Left ventricle myocardium inferior (tissue), 1 donor: ENCODE measurements around the gene TXNDC2. TPM values are rescaled to one million over a fixed set of nuclear protein-coding genes. Genes with fewer than 3 reads are reported as not detected.

Experiments
- DNase-seq: peaks from one replicate; pipeline ENCODE4 v3.0.0-alpha.2; 2020
- H3K27ac ChIP-seq: fragments of 200-600 bp; replicated peaks from 2 replicates; pipeline ENCODE4 v1.8.0; 2021
- H3K27me3 ChIP-seq: fragments of 200-600 bp; 2 replicates; pipeline ENCODE4 v1.8.0; 2021; ENCODE audit warnings: low read depth
- H3K36me3 ChIP-seq: fragments of 200-600 bp; 2 replicates; pipeline ENCODE4 v1.8.0; 2021
- H3K4me1 ChIP-seq: fragments of 200-600 bp; 2 replicates; pipeline ENCODE4 v1.8.0; 2021
- H3K4me3 ChIP-seq: fragments of 200-600 bp; 2 replicates; pipeline ENCODE4 v1.8.0; 2021; ENCODE audit warnings: mild to moderate bottlenecking, moderate library complexity
- H3K9me3 ChIP-seq: fragments of 200-600 bp; replicated peaks from 2 replicates; pipeline ENCODE4 v1.8.0; 2021
- intact Hi-C: fragments of 100-400 bp; cut with micrococcal nuclease; formaldehyde crosslinking; loops from one replicate; pipeline ENCODE4 v1.11.0; 2022
- total RNA-seq: library from RNA; stranded (reverse); fragmentation: NEBNext Ultra II Directional; extraction: Animal tissue kit (Norgen Biotek cat#: 25700); gene quantifications from one replicate; pipeline ENCODE4 v1.2.1, GENCODE V29; 2021
- TF ChIP-seq, protein P1 (sequence below): fragments of 200-600 bp; IDR thresholded peaks from 2 replicates; pipeline ENCODE4 v1.8.0; 2021; ENCODE audit warnings: antibody characterized with exemption, mild to moderate bottlenecking, borderline replicate concordance
- donor health status: DM: no; HTN: yes; CAD: no; lungs with severe emphysema.

TXNDC2 gene
- total RNA-seq, 1 donor from 2014 or later, result not detected

DNA sequence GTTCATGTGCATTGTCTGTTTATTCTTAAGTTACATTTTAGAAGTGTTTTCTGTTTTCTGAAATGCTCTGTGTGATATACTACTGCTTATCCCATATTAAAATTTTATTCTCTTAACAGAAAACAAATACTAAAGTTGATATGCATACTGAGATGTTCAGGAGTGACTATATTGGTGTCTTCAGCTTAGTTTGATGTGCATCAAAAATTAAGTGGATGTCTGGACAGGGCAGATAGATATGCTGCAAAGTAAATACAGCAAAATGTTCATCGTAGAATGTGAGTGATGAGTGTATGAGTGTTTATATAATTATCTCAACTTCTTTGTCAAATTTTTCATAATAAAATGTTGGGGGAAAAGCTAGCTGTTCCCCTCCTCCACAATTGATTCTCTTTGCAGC, 41.2 kb downstream of the TXNDC2 start:
- DNase-seq, result no peak
- Histone ChIP-seq H3K4me1 (peaks cover 100% of the 10 kb centered on the region), H3K27ac (peak overlapping the region; percentile 13), H3K9me3 (no peaks in the 10 kb centered on the region), H3K27me3 (no peaks in the 10 kb centered on the region), H3K36me3 (no peaks in the 10 kb centered on the region), H3K4me3 (no peak overlapping the region)
- intact Hi-C loops, result no loop called here
- TF ChIP-seq, protein P1, sequence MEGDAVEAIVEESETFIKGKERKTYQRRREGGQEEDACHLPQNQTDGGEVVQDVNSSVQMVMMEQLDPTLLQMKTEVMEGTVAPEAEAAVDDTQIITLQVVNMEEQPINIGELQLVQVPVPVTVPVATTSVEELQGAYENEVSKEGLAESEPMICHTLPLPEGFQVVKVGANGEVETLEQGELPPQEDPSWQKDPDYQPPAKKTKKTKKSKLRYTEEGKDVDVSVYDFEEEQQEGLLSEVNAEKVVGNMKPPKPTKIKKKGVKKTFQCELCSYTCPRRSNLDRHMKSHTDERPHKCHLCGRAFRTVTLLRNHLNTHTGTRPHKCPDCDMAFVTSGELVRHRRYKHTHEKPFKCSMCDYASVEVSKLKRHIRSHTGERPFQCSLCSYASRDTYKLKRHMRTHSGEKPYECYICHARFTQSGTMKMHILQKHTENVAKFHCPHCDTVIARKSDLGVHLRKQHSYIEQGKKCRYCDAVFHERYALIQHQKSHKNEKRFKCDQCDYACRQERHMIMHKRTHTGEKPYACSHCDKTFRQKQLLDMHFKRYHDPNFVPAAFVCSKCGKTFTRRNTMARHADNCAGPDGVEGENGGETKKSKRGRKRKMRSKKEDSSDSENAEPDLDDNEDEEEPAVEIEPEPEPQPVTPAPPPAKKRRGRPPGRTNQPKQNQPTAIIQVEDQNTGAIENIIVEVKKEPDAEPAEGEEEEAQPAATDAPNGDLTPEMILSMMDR, result no peak

DNA sequence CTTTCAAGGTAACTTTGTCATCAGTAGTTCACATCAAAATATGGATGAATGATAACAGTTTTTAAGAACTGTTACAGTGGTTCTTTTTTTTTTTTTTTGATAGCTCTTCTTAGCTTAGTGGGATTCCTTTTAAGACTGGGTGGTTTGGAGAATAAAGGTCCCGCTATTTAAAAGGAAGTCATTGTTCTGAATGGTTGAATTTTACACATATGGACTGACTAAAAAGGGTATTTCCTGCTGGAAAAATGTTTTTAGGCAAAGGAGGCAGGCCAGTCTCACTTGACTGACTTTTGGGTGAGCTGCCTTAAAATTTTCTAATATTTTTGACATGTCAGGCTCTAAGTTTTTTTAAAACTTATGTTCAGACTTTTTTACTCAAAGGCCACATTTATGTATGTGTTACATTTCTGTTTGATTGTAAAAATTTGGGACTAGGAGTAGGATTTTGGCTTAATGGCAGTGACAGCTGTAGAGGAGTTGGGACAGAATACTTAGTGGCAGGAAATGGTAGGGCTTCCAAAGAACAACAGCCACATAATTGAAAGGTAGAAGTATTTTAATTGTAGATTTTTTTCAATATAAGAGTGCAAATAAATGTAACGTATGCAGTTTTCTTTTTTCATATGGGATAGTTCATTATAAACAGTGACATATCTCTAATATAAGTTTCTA, 41.8 kb downstream of the TXNDC2 start:
- DNase-seq, result no peak
- peaks cover 3% of the 10 kb centered on the region for H3K36me3 ChIP-seq
- H3K4me1 ChIP-seq, result peaks cover 100% of the 10 kb centered on the region
- peak overlapping the region; percentile 13 for H3K27ac ChIP-seq
- H3K9me3 ChIP-seq, result no peaks in the 10 kb centered on the region
- TF ChIP-seq, protein P1, result peak; percentile 17
- peak overlapping the region; percentile 2 for H3K4me3 ChIP-seq
- intact Hi-C loops, result no loop called here
- H3K27me3 ChIP-seq, result no peaks in the 10 kb centered on the region

DNA sequence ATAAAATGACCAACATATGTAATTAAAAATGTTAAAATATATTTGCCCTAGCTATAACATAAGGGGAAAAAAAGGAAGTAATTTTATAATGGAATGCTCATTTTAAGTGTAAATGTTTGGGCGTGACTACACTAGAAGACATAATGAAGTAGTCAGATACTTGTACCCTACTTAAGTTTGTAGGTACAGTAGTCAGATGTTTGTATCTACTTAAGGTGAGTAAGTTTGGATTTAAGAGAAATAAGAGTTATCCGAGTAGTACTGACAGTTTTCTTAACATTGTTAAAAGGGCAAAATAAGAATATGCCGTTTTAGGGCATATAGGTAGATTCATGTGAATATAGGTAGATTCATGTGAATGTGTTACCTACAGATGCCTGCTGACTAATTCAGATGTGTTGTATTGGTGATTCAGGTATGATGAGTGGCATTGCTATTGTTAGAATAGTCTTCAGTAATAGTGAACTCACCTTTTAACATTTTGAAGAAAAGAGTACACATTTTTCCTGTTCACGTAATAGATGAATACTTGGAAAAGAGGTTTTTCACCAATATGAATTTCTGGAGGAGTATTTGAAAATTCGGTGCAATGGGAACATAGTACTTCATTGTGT, 43.0 kb downstream of the TXNDC2 start:
- Histone ChIP-seq H3K36me3 (peaks cover 15% of the 10 kb centered on the region), H3K27ac (peak overlapping the region; percentile 13), H3K4me3 (no peak overlapping the region), H3K9me3 (no peaks in the 10 kb centered on the region), H3K4me1 (peaks cover 100% of the 10 kb centered on the region), H3K27me3 (no peaks in the 10 kb centered on the region)
- TF ChIP-seq, protein P1, result no peak
- intact Hi-C loops, result no loop called here
- DNase-seq, result no peak

DNA sequence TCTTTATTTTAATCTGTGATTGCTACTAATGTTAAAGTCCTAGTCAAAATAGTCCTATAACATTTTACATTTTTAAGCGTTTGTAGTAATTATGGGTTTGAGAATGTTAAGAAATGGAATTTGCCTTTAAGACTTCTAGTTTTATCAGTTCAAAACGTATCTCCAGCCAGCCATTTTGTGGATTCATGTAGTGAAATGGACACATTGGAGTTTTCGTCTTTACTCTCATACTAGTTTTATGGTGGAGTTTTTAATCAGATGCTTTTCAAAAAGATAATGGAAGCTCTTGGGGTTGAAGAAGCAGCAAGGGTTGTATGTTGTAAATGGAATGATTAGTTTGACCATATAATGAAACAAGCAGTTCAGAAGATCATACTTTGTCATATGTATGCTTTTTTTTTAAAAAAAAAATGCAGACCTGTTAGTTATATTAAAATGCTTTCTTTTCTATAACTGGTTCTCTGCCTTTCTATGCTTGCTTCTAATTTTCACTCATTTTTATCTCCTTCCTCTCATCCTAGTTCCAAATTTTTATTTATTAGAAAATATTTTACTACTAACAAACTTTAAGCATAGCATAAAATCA, 44.6 kb downstream of the TXNDC2 start:
- Histone ChIP-seq H3K4me3 (no peak overlapping the region), H3K4me1 (peaks cover 90% of the 10 kb centered on the region), H3K27me3 (no peaks in the 10 kb centered on the region), H3K9me3 (no peaks in the 10 kb centered on the region), H3K27ac (no peak overlapping the region), H3K36me3 (peaks cover 23% of the 10 kb centered on the region)
- intact Hi-C loops, result no loop called here
- DNase-seq, result no peak
- TF ChIP-seq, protein P1, result no peak

DNA sequence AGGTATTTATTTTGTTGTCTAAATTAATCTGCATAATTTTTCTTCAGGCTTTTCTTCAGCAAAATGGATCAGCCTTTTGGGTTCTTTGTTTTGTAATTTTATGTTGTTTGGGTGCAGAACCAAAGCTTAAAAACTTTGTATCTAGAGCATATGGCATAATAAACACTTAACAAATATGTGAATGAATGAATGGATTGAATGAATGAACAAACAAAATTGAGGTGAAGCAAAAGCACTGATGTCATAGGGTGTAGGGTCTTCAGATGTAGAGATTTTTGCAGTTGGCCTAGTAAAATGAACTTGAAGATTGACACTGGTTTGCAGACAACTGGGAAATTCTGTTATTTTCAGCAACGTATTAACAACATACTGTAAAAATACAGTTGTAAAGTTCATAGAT, 45.4 kb downstream of the TXNDC2 start:
- no peak for DNase-seq
- no peak overlapping the region for H3K27ac ChIP-seq
- no peaks in the 10 kb centered on the region for H3K27me3 ChIP-seq
- peaks cover 82% of the 10 kb centered on the region for H3K4me1 ChIP-seq
- H3K4me3 ChIP-seq, result no peak overlapping the region
- intact Hi-C loops, result no loop called here
- H3K9me3 ChIP-seq, result no peaks in the 10 kb centered on the region
- TF ChIP-seq, protein P1, result no peak
- H3K36me3 ChIP-seq, result peaks cover 30% of the 10 kb centered on the region
